ENCODE measurements around the gene MAP3K7. TPM values are rescaled to one million over a fixed set of nuclear protein-coding genes. Genes with fewer than 3 reads are reported as not detected.
A peak's percentile ranks its signal among the peaks of the same experiment; 100 is the strongest.
"Not testable (repeated sequence)": the region's sequence is repeated elsewhere in the genome, so short reads cannot be mapped to it uniquely, and the experiment has no call there.

Gene MAP3K7
- total RNA-seq, 1 donor from 2014 or later, result 19.8 TPM

DNA sequence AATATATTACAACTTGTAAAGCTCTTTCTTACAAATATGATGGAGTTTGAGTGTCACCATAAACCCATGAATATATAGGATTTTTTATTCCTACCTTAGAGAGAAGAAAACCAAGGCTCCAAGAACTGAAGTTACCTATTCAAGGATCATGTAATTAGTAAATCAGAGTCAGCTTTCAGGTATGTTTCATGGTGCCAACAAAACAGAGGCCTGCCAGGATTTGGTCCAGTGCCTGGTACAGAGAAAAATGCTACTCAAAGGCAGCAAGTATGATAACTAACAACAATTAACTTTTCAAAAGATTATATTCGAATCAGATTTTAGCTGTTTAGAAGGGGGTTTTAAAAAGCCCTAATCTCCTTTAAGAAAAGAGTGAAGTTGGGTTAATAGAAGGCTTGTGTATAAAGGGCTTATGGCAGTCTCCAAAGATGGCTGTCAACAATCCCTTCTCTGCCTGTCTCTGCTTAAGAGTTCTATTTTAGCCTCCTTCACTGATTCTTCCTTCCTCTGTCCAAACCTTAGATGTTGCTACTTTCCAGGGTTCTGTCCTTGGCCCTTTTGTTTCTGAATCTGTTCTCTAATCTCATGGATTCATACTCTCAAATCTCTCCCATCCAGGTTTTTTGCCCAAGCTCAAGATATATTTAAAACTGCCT, 7.8 kb downstream of the MAP3K7 start:
- no peak for DNase-seq (ENCODE audit: low read depth in 2 of 2)

- no peak for DNase-seq (ENCODE audit: low read depth in 2 of 2)
Observed at GRCh38 chr6:90575267-90575666, 11.6 kb downstream of the MAP3K7 start.

DNA sequence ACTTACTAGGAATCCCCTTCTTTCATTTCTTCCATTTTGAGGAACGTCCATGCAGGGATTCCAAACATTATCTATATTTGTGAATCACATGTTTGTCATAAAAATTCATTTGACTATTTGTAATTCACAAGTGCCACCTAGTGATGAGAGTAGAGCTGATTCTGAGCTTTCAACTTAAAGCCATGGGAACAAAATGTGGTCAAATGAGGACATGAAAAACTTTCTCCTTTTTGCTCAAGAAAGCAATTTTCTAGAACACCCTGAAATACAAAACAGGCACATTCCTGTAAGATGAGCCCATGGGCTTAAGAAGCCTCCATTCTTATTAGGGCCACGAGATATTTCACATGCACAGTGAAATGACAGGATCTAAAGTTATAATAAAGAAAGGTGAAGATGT, 12.3 kb downstream of the MAP3K7 start:
- peak in 1 of 2 donors; percentile 16 for DNase-seq (ENCODE audit: low read depth in 2 of 2)

DNA sequence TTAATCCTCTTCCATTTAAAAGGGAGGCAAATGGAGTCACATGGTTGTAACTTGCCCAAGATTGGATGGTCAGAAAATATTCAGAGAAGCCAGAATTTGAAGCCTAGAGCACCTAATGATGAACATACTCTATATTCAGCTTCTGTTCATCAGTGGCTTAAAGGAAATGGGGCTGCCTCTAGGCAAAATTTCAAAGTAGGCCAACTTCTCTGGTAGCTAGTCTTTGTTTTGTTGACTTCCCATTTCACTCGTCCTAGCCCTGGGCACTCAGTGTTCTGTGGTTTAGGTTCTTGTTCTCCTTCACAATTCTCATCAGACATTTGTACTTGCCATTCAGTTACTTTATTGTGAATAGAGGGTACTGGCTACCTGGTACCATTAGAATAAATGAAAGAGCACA, 13.2 kb downstream of the MAP3K7 start:
- no peak for DNase-seq (ENCODE audit: low read depth in 2 of 2)

- no peak for DNase-seq (ENCODE audit: low read depth in 2 of 2)
Observed at GRCh38 chr6:90572856-90573255, 14.0 kb downstream of the MAP3K7 start.

- no peak for DNase-seq (ENCODE audit: low read depth in 2 of 2)
Observed at GRCh38 chr6:90569223-90569622, 17.6 kb downstream of the MAP3K7 start.

DNA sequence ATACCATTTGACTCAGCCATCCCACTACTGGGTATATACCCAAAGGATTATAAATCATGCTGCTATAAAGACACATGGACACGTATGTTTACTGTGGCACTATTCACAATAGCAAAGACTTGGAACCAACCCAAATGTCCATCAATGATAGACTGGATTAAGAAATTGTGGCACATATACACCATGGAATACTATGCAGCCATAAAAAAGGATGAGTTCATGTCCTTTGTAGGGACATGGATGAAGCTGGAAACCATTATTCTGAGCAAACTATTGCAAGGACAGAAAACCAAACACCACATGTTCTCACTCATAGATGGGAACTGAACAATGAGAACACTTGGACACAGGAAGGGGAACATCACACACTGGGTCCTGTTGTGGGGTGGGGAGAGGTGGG, 19.2 kb downstream of the MAP3K7 start:
- DNase-seq (ENCODE audit: low read depth in 2 of 2), result not testable (repeated sequence)

GRCh38 chr6:90562341-90562740, 24.5 kb downstream of the MAP3K7 start:
- not testable (repeated sequence) for DNase-seq (ENCODE audit: low read depth in 2 of 2)

- no peak for DNase-seq (ENCODE audit: low read depth in 2 of 2)
Observed at GRCh38 chr6:90559931-90560330, 26.9 kb downstream of the MAP3K7 start.

- DNase-seq (ENCODE audit: low read depth in 2 of 2), result no peak
Observed at GRCh38 chr6:90557006-90557405, 29.9 kb downstream of the MAP3K7 start.

DNA sequence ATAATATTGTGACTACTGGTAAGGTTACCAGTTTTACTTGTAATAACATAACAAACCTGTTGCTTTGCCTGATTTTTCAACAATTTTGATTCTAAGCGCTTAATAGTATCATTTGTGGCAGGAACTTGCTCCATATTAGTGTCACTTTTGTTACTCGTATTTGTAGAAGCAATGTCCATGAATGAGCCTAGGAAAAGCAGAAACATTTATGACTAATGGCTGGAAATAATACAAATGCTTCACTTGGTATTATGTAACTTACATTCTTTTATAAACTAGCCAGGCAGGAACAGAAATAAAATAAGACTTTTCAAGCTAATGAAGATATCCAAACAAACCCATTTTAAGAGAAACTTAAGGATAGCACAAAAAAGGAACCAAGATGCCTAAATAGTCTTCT, 38.9 kb downstream of the MAP3K7 start:
- no peak for DNase-seq (ENCODE audit: low read depth in 2 of 2)

DNA sequence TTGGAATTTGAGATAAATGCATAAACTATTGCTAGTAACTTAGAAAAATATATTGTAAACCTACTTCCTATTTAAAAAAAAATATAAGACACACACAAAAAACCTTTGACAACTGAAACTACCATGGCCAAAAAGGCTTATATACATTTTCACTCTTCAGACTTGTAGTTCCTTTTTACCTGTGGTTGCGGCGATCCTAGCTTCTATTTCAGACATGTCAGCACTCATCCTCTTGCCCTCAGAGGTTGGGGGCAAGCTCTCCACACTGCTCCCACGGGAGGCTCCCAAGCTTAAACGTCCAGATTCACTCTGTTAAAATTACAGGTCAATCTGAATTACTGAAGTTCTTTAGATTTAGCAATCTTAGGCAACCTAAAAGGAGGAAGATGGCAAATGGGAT, 39.8 kb downstream of the MAP3K7 start:
- DNase-seq (ENCODE audit: low read depth in 2 of 2), result no peak

GRCh38 chr6:90545448-90545847, 41.4 kb downstream of the MAP3K7 start:
- DNase-seq (ENCODE audit: low read depth in 2 of 2), result no peak

- DNase-seq (ENCODE audit: low read depth in 2 of 2), result no peak
Observed at GRCh38 chr6:90544741-90545140, 42.1 kb downstream of the MAP3K7 start.

DNA sequence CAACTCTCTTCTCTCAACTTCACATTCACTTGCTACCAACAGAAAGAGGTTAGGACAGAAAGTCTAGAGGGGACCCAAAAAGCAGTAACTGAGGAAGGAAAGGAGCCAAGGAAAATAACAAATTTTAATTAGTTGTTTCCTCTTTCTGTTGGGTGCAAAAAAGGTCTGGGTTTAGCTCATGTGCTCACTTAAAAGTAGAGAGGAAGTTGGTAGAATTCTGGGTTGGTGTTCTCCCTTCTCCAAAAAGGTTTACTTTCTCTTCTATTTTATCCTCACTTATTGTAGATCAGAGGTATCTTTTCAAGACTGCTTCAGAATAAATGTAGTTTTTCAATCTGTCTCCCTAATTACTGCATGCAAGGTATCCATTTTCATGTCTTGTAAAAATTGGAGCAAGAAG, 42.8 kb downstream of the MAP3K7 start:
- no peak for DNase-seq (ENCODE audit: low read depth in 2 of 2)

DNA sequence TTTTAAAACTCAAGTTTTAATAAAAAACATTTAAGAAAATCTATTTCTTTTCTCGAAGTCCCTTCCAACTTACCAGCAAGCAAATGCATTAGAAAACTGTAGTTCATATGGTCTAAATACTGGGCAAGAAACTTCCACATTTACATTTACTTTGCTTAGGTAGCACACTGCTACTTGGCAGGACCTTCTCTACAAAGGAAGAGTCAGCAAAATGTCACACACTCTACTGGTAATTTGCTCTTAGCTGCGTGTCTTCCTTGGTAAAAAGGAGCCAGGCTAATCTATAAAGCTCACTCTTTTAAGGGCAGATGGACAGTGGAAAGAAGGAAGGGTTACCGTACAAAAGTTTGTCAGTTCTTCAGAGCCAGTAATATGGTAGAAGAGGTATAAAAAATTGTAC, 45.7 kb downstream of the MAP3K7 start:
- no peak for DNase-seq (ENCODE audit: low read depth in 2 of 2)

GRCh38 chr6:90538278-90539046, 48.4 kb downstream of the MAP3K7 start:
- DNase-seq (ENCODE audit: low read depth in 2 of 2), result peak in 1 of 2 donors; percentile 47

- DNase-seq (ENCODE audit: low read depth in 2 of 2), result no peak
Observed at GRCh38 chr6:90537723-90538258, 49.1 kb downstream of the MAP3K7 start.

GRCh38 chr6:90537027-90537426, 49.8 kb downstream of the MAP3K7 start:
- DNase-seq (ENCODE audit: low read depth in 2 of 2), result peak in 1 of 2 donors; percentile 2

- DNase-seq (ENCODE audit: low read depth in 2 of 2), result no peak
Observed at GRCh38 chr6:90536520-90536919, 50.4 kb downstream of the MAP3K7 start.

DNA sequence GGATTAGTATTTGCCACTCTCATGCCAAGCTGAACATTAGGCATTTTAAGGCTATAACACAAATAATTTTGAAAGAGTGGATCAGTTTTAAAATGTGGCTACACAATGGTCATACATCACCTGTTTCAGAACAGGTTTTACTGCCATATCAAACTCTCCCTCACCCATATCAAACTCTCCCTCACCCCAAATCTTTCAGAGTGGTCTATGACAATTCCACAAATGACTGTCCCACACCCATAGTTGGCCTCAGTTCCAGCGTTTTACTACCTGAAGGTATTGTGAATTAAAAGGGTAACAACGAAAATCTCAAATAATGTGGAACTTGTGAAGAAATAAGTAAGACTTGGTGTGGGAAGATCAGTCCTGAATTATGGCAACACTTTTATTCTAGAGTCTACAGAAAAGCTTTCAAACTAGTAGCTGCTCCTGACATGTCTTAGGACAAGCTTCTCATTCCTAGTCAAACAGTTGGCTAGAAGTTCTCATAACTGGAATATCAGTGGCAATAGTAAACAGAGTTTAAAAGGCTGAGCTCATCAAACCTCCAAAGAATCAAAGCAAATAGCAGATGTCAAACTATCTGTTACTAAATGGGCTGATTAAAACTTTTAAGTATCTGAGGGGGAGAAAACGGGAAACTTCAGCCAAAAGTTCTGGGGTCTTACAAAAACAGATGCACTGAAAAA, 52.4 kb downstream of the MAP3K7 start:
- no peak for DNase-seq (ENCODE audit: low read depth in 2 of 2)

GRCh38 chr6:90533615-90534336, 53.1 kb downstream of the MAP3K7 start:
- DNase-seq (ENCODE audit: low read depth in 2 of 2), result no peak

Data from dermis microvascular lymphatic vessel endothelial cell (primary cell).